G401 (cell line): ENCODE results near the gene TSHR. TPM values are rescaled to one million over a fixed set of nuclear protein-coding genes. Genes with fewer than 3 reads are reported as not detected.
"Not testable (repeated sequence)": the region's sequence is repeated elsewhere in the genome, so short reads cannot be mapped to it uniquely, and the experiment has no call there.

Experiments
- DNase-seq: peaks from one replicate; pipeline ENCODE4 v3.0.0-alpha.2; 2015; ENCODE audit warnings: low spot score
- in situ Hi-C: cut with HindIII; loops from 2 replicates; pipeline ENCODE4 v1.10.0; 2016; ENCODE audit warnings: low sequenced_read_pairs, mixed read lengths
- total RNA-seq: library from RNA; depleted of rRNA; stranded (reverse); fragments of >200 nt; shearing (Covaris generic); gene quantifications from 2 replicates; pipeline ENCODE4 v1.2.3, GENCODE V29; 2014; rRNA removed

TSHR gene
- not detected in 2 replicates for total RNA-seq

- no peak for DNase-seq
- in situ Hi-C loops, result no loop called here
These were observed at the start of gene TSHR for GRCh38 chr14:80955416-80955941. TSHR (plus strand) TSS chr14:80955621; CDS start chr14:80955681, 60 bp downstream.

GRCh38 chr14:80906336-80906735, 49.1 kb upstream of the TSHR start:
- in situ Hi-C loops, result no loop called here
- no peak for DNase-seq

- in situ Hi-C loops, result no loop called here
- DNase-seq, result no peak
These were observed 48.5 kb upstream of the TSHR start for GRCh38 chr14:80906946-80907345.

GRCh38 chr14:80912013-80912412, 43.4 kb upstream of the TSHR start:
- in situ Hi-C loops, DNase-seq: not testable (repeated sequence)

GRCh38 chr14:80919622-80920021, 35.8 kb upstream of the TSHR start:
- DNase-seq, result no peak
- in situ Hi-C loops, result no loop called here

GRCh38 chr14:80923368-80923767, 32.1 kb upstream of the TSHR start:
- DNase-seq, result no peak
- in situ Hi-C loops, result no loop called here

GRCh38 chr14:80924365-80925103, 30.9 kb upstream of the TSHR start:
- no peak for DNase-seq
- in situ Hi-C loops, result no loop called here

GRCh38 chr14:80926397-80927082, 28.9 kb upstream of the TSHR start:
- no peak for DNase-seq
- in situ Hi-C loops, result no loop called here

GRCh38 chr14:80927083-80927989, 28.1 kb upstream of the TSHR start:
- in situ Hi-C loops, result no loop called here
- no peak for DNase-seq

GRCh38 chr14:80930095-80930494, 25.3 kb upstream of the TSHR start:
- in situ Hi-C loops, result no loop called here
- DNase-seq, result no peak

- in situ Hi-C loops, result no loop called here
- DNase-seq, result no peak
These were observed 24.5 kb upstream of the TSHR start for GRCh38 chr14:80930836-80931389.

- in situ Hi-C loops, result no loop called here
- no peak for DNase-seq
These were observed 22.1 kb upstream of the TSHR start for GRCh38 chr14:80933282-80933681.

GRCh38 chr14:80933686-80934085, 21.7 kb upstream of the TSHR start:
- in situ Hi-C loops, result no loop called here
- no peak for DNase-seq

GRCh38 chr14:80940146-80940545, 15.3 kb upstream of the TSHR start:
- in situ Hi-C loops, result no loop called here
- no peak for DNase-seq

- in situ Hi-C loops, result no loop called here
- peak; percentile 99 for DNase-seq
These were observed 13.9 kb upstream of the TSHR start, which contains the start of gene CEP128 for GRCh38 chr14:80941241-80942185. CEP128 (minus strand) TSS chr14:80941738.

GRCh38 chr14:80942191-80942600, 13.2 kb upstream of the TSHR start:
- in situ Hi-C loops, result no loop called here
- DNase-seq, result no peak

- no peak for DNase-seq
- in situ Hi-C loops, result no loop called here
These were observed 10.4 kb upstream of the TSHR start for GRCh38 chr14:80944861-80945617.
